GM21360 (cell line): ENCODE data around the gene MEIS1.
"Not testable (repeated sequence)": the region's sequence is repeated elsewhere in the genome, so short reads cannot be mapped to it uniquely, and the experiment has no call there.

ENCODE experiments used
- ATAC-seq: cut with Tn5 transposase; IDR thresholded peaks from one replicate; pipeline ENCODE4 v1.9.1; 2021; ENCODE audit warnings: mild to moderate bottlenecking, moderate library complexity; ENCODE audit not compliant: unreplicated experiment

The MEIS1 gene

DNA sequence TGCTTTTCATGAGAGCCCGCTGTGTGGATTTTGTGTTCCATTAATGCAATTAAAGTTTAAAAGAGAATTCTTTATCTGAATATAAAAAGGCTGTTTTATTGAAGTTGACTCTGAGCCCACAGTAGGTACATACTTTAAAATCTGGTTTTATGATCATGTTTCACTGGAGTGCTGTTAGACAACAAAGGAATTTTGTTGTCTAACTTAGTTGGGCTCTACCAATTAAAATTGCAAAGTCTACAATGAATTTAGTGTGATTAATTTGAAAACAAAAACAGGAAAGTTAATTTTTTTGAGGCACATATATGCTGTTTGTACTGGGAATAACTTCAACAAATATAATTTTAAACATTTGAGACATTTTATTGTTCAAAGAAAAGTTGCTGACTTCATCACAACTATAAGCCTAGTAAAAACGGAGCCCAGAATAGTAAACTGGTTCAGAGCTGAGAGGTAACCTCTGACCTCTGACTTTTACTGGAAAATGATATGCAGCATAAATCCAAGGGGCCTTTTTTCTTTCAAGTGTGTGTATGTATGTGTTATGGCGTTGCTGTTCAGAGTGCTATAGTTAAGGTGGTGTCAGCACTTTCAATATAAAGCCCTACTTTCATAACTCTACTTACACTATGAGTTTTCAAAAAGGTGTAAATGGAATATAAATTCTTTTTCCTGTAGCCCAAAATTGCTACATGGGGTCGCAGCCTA lies 30.2 kb downstream of the MEIS1 start:
- ATAC-seq = no peak

DNA sequence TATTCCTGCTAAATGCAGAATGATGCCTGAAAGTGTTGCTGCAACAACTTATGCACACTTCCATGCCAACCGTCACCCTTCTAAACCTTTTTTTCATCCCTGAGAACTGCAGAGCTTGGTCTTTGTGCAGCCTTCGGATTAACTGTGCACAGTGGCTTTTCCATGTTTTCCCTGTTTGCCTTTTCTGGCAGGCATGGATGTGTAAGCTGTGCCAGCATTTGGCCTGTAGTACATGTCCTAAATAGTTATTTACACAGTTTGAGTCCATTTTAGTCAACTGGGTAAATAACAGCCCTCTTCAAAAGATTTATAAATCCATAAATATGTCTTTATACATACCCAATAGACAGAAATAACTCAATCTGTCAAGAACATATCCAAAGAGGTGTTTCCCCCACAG lies 31.5 kb downstream of the MEIS1 start:
- ATAC-seq = no peak

DNA sequence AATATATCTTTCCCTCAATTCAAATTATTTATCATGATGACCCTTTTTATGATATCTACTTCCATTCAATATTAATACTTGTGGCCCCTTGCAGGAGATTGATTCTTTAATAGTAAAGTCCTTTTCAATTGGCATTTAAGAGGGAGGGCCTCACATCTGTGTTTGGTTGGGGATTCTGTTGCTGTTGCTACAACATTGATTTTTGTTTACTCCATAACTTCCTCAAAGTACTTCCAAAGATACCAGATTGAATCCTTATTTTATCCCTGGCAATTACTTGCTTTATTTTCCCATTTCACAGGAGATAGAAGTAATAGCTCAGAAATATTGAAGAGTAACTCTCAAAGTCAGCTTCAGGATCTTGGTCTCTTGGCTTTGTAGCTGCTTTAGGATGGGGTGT lies 32.8 kb downstream of the MEIS1 start:
- no peak for ATAC-seq

DNA sequence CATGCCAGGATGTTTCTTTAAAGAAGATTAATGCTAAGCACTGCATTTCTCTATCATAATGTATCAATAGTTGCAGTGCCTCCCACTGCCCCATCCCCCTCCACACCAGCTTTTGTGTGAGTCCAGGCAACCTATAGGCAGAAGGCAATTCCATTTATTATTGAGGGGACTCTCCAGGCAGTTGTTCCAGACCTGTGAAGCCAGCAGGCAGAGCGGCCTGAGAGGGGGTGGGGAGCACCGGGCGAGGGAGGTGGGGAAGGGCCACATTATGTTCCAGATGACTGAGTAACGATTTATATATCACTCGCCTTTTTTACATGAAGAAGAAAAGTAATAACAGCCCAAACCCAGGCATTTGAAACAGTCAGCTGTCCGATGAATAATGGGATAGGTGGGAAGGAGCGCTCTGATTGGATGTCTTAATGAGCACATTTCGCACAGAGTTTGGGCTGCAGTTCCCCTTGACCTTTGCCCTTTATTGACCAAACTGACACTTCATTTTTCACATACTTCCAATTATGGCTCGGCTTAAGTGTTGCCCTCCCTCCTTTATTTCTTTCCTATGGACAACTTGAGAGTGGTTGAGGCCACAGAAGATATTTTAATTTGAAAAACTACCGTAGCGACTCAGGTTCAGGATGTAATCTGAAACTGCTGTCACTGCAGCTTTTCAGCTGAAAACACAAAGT lies 34.4 kb downstream of the MEIS1 start:
- ATAC-seq = no peak

DNA sequence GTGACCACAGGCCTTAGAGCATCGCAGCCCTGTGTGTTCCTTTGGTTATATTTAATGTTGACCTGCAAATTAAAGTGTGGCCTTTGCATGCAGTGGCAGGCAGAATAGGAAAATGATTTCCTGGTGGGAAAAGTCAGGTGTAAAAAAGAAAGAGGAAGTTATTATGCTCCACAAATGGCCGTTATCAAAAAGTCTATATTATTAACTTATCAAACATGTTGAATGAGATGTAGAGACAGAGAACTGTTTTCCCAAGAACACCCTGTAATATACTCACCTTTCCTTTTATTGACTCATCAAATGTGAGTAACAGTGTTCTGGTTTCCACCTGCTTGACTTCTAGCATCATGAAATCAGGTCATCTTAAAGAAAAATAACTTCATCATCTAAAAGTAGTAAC lies 35.3 kb downstream of the MEIS1 start:
- no peak for ATAC-seq

DNA sequence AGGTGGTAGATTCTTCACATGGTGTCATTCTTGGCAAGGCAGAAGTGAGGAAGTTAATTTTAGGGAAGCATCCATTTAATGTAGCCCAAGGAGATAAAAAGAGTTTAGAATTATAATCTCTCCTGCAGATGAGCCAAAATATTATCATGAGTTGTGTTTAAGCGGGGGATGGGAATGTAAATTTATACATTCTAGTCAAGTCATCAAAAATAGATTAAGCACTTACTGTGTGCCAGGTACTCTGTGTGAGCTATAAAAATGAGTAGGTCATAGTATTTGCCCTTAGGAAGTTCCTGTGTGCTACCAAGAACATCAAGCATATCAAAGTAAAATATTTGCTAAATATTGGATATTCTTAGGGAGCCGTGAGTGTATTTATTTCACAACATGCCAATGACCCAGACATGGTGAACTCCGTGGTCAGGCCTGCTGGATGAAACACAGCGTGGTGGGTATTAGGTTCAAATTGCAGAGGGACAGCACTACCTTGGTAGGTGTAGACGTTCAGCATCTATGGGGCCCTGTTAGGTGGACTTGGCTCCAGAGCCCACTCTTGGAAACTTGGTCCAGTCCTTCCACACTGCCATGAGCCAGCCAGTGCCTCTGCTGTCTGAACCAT lies 37.4 kb downstream of the MEIS1 start:
- ATAC-seq = no peak

DNA sequence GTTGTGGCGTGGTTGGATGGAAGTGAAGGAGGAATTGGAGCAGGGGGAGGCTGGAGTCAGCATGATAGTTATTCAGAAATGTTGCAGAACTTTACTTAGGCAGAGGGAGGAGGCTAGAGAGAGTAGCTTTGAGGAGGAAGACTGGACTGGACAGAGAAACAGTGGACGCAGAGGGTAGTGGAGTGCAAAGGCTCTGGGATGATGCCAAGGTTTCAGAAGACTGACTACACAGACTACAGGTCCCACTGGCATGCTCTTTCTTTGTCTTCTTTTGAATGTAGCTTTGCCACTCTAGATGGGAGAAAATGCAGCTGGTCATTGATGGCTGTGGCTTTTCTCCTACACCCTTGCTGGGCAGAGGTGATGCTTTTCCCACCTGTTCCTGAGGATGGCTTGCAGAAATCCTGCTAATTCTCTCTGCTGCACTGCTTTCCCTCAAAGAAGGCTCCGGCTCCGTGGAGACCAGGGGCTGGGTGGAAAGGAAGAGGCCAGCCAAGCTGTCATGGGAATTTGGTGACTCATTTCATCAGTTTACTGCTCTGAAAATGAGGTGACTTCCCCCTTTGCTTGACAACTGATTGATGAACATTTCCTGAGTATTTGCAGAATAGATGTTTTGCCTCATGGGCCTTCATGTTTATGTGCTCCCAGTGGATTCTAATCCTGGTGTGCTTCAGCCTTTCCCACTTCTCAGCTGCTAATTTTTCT lies 42.4 kb downstream of the MEIS1 start:
- no peak for ATAC-seq

DNA sequence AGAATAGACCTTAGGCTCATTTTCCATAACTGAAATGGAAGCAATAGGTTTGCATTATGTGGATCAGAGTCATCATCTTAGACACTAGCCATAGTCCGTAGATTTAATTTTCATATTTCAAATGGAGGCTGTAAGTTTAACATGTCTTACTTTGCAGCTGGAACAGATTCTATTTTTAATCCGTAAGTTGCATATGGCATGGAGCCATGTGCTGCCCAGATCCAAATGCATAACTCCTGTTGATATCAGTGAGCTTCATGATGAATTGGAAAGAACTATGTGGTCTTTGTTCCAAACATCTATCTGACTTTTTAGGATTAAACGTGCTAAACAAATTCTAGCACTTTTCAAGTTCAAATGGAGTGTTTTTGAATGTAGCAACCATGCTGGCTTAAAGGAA lies 43.4 kb downstream of the MEIS1 start:
- ATAC-seq = no peak

DNA sequence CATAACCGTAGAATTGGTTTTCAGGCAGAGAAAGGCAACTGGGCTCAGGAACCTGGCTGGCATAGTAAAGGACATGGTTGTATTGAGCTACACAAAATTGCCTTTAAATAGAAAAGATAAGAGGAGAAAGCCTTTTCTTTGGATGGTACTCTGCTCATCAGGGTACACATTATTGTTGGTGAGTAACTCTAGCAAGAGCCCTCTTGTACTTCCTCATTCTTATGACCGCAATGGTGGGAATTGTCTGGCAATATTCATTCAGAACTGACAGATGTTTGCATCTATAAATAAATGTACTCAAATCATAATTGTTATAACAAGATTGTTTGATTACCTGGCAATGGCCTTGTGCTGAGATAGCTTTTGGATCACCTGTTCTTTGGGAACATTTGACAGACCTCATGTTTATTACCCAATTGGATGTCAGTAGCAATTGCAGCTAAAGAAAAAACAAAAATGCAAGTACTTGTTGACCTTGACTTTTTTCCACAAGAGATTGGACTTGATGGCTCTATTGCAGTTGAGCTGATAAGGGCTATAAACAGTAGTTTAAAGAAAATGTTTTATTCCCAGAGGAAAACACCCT lies 43.9 kb downstream of the MEIS1 start:
- ATAC-seq = no peak

DNA sequence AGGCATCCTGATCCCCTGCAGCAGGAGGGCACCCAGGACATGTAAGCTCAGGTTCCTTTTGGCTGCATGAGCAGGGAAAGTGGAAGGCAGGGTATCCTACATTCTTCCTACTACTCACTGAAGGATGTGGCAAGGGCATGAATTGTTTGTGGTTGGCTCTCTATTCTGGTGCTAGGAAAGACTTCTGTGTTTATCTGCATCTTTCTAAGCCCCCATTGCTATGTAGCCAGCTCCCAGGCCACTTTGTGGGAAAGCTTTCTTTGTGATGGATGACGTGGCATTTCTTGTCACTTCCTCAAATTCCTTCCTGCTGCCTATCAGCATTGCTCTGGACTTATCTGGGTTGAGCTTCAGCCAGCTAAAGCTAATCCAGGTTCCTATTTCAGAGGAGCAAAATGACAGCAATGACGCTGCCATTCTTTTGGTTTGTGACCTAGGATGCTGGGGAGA lies 46.2 kb downstream of the MEIS1 start:
- no peak for ATAC-seq

DNA sequence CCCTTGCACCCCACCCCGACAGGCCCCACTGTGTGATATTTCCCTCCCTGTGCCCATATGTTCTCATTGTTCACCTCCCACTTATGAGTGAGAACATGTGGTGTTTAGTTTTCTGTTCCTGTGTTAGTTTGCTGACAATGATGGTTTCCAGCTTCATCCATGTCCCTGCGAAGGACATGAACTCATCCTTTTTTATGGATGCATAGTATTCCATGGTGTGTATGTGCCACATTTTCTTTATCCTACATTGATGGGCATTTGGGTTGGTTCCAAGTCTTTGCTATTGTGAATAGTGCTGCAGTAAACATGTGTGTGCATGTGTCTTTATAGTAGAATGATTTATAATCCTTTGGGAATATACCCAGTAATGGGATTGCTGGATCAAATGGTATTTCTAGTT lies 50.3 kb downstream of the MEIS1 start:
- ATAC-seq = not testable (repeated sequence)

DNA sequence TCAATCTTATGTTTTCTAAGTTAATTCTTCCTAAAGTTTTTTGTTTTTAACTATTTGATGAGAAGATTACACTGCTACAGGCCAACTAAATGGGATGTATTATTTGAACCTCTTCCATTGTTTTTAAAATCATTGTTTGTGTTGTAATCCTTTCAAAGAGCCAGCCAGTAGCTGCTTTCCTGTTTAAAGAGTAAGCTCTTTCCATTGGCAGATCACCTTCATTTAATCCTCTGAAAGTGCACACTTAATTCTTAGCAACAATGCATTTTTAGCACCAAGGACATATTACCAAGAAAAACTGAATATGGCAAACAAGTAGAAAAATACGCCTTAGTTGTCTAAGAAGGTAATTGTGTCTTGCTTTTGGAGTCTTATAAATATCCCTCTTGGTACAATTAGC lies 54.0 kb downstream of the MEIS1 start:
- no peak for ATAC-seq

DNA sequence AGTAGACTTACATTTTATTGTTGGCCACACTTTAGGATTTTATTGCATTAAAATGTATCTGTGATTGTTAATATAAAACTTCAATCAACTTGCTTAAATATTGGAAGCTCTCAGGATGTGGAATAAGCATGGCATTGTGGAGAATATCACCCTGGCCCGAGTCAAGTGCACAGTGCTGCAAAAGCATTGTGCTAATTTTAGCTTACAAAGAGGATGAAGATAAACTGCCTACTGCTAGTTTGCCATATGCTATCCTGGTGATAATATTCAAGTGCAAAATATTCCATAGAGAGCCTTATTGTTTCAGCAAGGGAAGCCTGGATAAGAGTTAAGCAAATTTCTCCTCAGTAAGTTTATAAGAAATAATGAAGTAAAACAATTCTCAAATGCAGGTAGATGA lies 54.5 kb downstream of the MEIS1 start:
- no peak for ATAC-seq

DNA sequence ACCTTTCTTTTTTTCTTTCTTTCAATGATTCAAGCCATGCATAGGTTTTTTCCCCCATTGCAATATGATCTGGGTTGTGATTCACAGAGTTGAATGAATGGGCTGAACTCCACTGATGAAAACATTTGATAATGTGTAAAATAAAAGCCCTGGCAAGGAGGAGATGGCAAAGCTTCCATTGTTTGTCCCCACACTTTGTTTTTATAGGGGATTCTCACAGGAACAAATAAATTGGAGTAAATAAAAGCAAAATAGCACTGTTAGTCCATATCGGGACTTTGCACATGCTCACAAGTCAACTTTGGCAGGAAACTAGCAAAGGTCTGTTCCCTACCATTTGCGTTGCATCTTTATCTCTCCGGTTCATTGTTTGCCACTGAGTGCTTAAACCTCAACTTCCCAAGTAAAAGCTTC lies 55.7 kb downstream of the MEIS1 start:
- ATAC-seq = no peak

DNA sequence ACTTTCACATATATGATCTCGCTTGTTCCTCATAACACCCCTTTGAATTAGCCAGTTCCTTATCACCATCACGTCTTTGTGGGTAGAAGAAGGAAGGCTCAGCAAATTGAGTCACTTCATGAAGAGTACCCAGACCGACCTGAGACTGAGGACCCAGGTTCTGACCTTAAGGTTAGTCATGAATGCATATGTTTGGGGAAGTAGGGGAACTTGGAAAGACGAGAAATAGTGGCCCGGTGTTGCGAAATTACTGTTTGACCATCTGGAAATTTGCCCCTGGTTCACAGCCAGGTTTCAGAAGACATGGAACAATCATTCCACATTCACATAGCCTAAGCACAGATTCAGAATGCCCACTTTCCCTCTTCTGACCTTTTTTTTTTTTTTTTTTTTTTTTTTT lies 59.8 kb downstream of the MEIS1 start:
- ATAC-seq = no peak

DNA sequence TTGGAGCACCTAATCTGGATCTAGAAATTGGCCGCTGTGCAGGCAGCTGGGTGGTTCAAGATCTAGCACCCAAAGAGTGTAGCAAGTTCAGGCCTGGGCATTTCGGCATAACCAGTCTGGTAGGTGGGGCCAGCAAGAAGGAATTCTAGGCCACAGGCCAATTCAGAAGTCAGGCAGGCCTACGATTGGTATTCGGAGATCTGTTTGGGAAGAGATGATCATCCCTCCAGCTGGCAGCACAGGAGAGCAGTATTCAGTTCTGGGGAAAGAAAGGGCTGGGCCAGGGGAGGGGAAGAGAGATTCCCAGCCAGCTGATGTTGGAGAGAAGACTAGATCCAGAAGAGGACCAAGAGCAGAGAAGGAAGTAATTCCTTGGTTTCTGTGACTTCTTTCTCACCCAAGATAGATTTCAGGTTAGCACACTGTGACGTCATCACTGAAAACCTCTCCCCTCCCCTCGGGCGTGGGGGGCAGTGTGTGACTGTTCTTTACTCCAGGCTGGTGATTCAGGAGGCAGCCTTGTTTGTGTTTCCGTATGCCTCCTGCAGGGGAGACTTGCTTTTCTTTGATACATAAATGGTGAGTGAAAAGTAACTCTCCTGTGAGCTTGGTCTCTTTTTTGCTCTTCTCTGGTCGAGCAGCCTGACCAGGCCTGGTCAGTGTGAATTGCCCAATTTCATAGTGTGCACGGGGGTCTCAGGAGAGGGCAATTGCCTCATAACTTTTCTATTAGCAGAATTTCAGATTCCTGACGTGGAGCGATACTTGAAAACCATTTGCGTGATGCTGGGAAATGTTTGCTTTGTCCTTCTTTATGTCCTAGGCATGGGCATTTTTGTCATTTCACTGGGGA lies 61.1 kb downstream of the MEIS1 start:
- no peak for ATAC-seq

DNA sequence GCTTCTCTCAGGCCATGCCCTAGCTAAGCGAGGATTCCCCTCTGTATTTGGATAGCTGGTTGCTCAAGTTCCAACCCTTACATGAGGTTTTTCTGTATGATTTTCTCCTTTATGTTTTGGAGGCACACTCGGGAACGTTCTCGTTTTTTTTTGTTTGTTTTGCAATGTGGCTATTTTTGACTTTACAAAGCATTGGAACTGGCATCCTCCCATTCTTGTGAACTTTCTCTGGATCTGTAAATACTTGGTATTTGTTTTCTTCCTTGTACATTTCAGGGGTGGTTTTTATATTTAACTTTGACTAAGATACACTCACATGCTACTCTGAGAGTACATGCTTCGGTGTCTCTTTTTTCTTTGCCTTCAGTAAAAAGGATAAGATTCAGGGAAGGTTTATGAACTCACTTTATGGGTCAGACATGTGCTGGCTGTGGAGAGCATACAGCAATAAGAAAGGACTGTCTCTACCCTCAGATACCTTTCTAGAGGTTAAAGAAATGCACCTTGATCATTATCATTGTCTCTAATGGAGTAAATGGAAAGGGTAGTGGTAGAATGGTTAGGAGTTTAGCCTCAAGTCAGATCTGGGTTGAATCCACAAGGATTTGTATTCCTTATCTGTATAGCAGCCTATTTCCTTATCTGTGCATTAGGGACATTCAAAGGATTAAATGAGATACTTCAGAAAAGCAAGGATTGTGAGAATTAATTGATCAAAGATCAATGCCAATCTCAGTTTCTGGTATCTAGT lies 61.9 kb downstream of the MEIS1 start:
- ATAC-seq = no peak

DNA sequence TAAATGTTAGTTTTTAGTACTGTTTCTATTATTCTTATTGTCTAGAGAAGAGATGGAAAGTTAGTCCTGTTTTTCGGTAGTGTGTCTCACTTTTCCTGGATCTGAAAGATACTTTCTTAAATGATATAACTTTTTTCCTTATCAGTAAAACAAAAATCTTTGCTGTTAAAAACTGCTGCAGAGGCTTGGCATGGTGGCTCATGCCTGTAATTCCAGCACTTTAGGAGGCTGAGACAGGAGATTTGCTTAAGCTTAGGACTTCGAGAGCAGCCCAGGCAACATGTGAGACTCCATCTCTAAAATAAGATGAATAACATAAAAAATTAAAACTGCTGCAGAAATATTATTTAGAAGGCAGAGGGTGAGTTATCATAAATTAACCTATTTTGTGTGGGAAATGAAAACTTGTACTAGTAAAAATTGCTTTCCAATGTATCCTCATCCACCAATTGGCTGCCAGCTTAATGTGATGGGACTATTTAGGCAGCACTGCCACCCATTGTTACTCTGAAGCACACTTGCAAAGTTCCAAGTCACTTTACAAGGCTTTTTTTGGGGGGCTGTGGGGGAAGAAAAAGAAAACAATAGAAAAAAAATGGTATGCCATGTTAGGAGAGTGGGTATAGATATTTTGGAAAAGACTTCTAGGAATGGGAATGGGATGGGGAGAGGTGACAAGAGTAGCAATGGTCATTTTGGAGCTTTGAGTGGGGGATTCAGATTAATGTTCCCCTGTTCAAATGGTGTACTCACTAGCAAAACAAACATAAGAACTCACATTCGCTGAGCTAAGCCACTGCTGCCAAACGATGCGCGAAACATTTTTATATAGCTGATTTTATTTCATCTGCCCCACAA lies 62.7 kb downstream of the MEIS1 start:
- ATAC-seq = no peak
